ENCODE results near the gene ITPRIPL2.

The ITPRIPL2 gene

GRCh38 chr16:19136549-19137196 lies 22.9 kb downstream of the ITPRIPL2 start:
- Mint-ChIP-seq H3K36me3 (no peaks in the 10 kb centered on the region), H3K4me3 (no peak overlapping the region), H3K9me3 (no peaks in the 10 kb centered on the region), H3K27me3 (peaks cover 22% of the 10 kb centered on the region), H3K4me1 (no peaks in the 10 kb centered on the region), H3K27ac (no peak overlapping the region)
- CTCF ChIA-PET, result no interaction called here
- DNase-seq, result no peak

GRCh38 chr16:19137201-19138128 lies 23.7 kb downstream of the ITPRIPL2 start:
- Mint-ChIP-seq H3K9me3 (no peaks in the 10 kb centered on the region), H3K4me1 (no peaks in the 10 kb centered on the region), H3K27ac (no peak overlapping the region), H3K36me3 (no peaks in the 10 kb centered on the region), H3K27me3 (peaks cover 22% of the 10 kb centered on the region), H3K4me3 (no peak overlapping the region)
- no peak for DNase-seq
- CTCF ChIA-PET, result no interaction called here

DNA sequence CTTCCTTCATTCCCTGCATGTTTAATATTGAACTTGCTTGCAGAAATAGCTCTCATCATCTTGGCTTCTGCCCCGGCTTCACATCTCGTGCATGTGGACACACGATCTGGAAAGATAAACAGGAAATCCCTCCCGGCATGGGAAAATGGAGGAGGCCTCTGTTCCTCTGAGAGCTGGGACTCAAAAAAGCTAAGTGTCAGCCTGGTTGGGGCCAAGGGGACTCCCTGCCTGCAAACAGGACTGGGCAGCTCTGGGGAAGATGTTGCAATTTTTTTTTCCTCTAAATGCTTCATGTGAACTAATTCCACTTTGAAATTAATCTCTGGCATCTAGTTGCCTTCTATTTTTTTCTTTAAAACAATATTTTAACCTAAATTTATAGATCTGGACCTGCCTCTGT lies 24.8 kb downstream of the ITPRIPL2 start:
- no peak overlapping the region for H3K27ac Mint-ChIP-seq
- CTCF ChIA-PET, result no interaction called here
- DNase-seq, result no peak
- H3K36me3 Mint-ChIP-seq, result no peaks in the 10 kb centered on the region
- H3K9me3 Mint-ChIP-seq, result no peaks in the 10 kb centered on the region
- H3K27me3 Mint-ChIP-seq, result peaks cover 22% of the 10 kb centered on the region
- no peak overlapping the region for H3K4me3 Mint-ChIP-seq
- H3K4me1 Mint-ChIP-seq, result no peaks in the 10 kb centered on the region

DNA sequence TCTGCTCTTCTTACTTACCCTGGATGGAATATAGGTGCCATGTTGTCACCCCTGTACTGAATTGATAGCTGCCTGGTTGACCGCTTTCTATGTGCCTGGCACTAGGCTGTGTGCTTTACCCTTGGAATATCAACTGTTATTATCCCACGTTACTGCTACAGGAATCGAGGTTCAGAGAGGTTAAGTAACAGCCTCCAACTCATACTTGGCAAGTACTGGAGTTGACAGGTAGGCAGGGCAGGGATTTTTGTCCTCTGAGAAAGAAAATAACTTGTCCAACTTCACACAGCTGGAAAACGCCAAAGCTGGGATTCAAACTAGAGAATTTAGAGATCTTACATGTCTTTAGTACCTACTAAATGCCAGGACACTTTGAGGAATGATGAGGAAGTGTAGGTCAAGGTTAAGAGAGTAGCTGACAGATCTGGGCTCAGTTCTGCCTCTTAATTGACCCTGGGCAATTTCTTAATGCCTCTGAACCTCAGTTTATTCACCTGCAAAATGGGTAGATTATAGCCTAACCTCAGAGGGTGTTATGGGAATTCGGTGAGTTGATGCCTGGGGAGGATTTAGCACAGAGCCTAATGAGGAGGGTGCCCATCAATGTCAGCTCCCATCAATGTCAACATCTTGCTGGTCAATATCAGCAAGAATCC lies 25.8 kb downstream of the ITPRIPL2 start:
- Mint-ChIP-seq H3K4me3 (no peak overlapping the region), H3K36me3 (no peaks in the 10 kb centered on the region), H3K27ac (no peak overlapping the region), H3K27me3 (peaks cover 22% of the 10 kb centered on the region), H3K9me3 (no peaks in the 10 kb centered on the region), H3K4me1 (no peaks in the 10 kb centered on the region)
- no peak for DNase-seq
- CTCF ChIA-PET, result no interaction called here

DNA sequence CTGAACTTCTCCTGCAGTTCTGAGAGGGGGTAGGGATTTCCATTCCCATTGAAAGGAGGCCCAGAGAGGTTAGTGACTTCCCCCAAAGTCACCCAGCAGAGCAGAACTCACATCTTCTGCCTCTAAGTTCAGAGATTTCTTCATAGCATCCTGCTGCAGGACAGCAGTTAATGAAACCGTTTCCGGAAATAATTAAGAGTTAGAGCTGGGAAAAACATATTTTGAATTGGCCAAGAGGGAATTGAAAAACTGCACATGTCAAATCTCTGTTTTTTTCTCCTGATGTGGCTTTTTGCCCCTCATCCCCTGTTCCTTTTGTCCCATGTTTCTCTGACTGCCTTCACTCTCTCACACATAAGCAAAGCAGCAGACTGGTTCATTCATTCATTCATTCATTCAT lies 26.6 kb downstream of the ITPRIPL2 start:
- DNase-seq, result no peak
- Mint-ChIP-seq H3K27me3 (peaks cover 22% of the 10 kb centered on the region), H3K27ac (no peak overlapping the region), H3K9me3 (no peaks in the 10 kb centered on the region), H3K4me3 (no peak overlapping the region), H3K36me3 (no peaks in the 10 kb centered on the region), H3K4me1 (no peaks in the 10 kb centered on the region)
- CTCF ChIA-PET, result no interaction called here

GRCh38 chr16:19142939-19143598 lies 29.3 kb downstream of the ITPRIPL2 start:
- CTCF ChIA-PET, result interaction anchor here (1.0 kb wide), 1 partner anchor 56 kb away, joined by 3 read pairs; no protein-coding TSS in a partner anchor
- Mint-ChIP-seq H3K4me3 (no peak overlapping the region), H3K27ac (no peak overlapping the region)

DNA sequence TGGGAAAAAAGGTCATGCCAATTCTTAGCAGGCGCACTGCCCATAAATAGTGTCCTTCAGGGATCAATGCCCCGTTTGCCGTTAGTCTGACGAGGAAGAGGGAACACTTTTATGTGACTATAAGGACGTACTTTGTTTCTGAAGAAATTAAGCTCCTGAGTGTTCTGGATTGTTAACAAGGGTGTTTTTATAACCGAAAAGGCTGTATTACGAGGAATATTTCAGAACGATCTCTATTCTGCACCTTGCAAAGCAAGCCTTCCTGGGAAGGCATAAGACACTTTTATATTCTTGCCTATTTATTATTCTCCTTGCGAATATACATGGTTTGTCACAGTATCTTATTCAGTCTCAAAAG lies 29.8 kb downstream of the ITPRIPL2 start:
- no peak overlapping the region for H3K27ac Mint-ChIP-seq
- no peak overlapping the region for H3K4me3 Mint-ChIP-seq
- H3K9me3 Mint-ChIP-seq, result peaks cover 2% of the 10 kb centered on the region
- no peaks in the 10 kb centered on the region for H3K36me3 Mint-ChIP-seq
- no peaks in the 10 kb centered on the region for H3K4me1 Mint-ChIP-seq
- peaks cover 8% of the 10 kb centered on the region for H3K27me3 Mint-ChIP-seq
- DNase-seq, result no peak
- CTCF ChIA-PET, result interaction anchor here (1.0 kb wide), 2 partner anchors 35 to 57 kb away, joined by 3 read pairs; no protein-coding TSS in a partner anchor

More at GRCh38 chr16:19142939-19143598, 29.3 kb downstream of the ITPRIPL2 start:
- Mint-ChIP-seq H3K36me3 (no peaks in the 10 kb centered on the region), H3K9me3 (peaks cover 2% of the 10 kb centered on the region), H3K27me3 (peaks cover 10% of the 10 kb centered on the region), H3K4me1 (no peaks in the 10 kb centered on the region)
- DNase-seq, result no peak

DNA sequence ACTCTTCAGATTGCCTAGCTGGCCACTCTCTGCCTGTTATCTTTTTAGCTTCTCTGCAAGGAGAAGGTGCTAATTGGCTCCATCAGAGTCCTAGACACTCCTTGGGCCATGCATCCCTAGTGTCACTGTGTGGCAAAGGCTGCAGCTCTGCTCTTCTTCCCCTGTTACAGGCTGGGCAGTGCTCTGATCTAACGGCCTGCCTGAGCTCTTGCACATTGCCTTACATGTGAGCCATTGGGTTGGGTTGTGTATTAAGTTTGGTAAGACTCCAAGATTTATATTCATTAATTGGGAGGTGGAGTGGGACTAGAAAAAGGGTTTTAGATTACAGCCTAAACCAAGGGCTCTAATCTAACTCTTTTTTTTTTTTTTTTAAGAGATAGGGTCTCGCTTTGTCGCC lies 31.2 kb downstream of the ITPRIPL2 start:
- no peaks in the 10 kb centered on the region for H3K36me3 Mint-ChIP-seq
- CTCF ChIA-PET, result interaction anchor here (1.5 kb wide), 1 partner anchor 59 kb away, joined by 4 read pairs; no protein-coding TSS in a partner anchor
- no peak overlapping the region for H3K27ac Mint-ChIP-seq

GRCh38 chr16:19147126-19147525 lies 33.4 kb downstream of the ITPRIPL2 start:
- Mint-ChIP-seq H3K27ac (no peak overlapping the region), H3K9me3 (peaks cover 2% of the 10 kb centered on the region), H3K4me3 (no peak overlapping the region), H3K27me3 (no peaks in the 10 kb centered on the region), H3K4me1 (no peaks in the 10 kb centered on the region), H3K36me3 (no peaks in the 10 kb centered on the region)
- DNase-seq, result no peak
- CTCF ChIA-PET, result no interaction called here

More for the DNA sequence above, 31.2 kb downstream of the ITPRIPL2 start:
- H3K4me3 Mint-ChIP-seq, result no peak overlapping the region
- no peak for DNase-seq
- H3K4me1 Mint-ChIP-seq, result no peaks in the 10 kb centered on the region
- peaks cover 2% of the 10 kb centered on the region for H3K9me3 Mint-ChIP-seq
- peaks cover 4% of the 10 kb centered on the region for H3K27me3 Mint-ChIP-seq

GRCh38 chr16:19147627-19148026 lies 33.9 kb downstream of the ITPRIPL2 start:
- H3K27ac Mint-ChIP-seq, result no peak overlapping the region
- H3K4me1 Mint-ChIP-seq, result no peaks in the 10 kb centered on the region
- no peaks in the 10 kb centered on the region for H3K36me3 Mint-ChIP-seq
- peaks cover 2% of the 10 kb centered on the region for H3K9me3 Mint-ChIP-seq
- CTCF ChIA-PET, result no interaction called here
- H3K4me3 Mint-ChIP-seq, result no peak overlapping the region
- no peaks in the 10 kb centered on the region for H3K27me3 Mint-ChIP-seq
- no peak for DNase-seq

DNA sequence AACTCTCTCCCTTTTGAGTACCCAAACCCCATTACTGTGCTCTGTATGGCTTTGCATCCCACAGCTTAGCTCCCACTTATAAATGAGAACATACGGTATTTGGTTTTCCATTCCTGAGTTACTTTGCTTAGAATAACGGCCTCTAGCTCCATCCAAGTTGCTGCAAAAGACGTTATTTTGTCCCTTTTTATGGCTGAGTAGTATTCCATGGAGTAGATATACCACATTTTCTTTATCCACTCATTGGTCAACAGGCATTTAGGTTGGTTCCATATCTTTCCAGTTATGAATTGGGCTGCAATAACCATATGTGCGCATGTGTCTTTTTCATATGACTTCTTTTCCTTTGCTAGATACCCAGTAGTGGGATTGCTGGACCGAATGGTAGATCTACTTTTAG lies 34.4 kb downstream of the ITPRIPL2 start:
- Mint-ChIP-seq H3K4me1 (no peaks in the 10 kb centered on the region), H3K4me3 (no peak overlapping the region), H3K36me3 (no peaks in the 10 kb centered on the region), H3K27me3 (no peaks in the 10 kb centered on the region), H3K9me3 (peaks cover 2% of the 10 kb centered on the region), H3K27ac (no peak overlapping the region)
- CTCF ChIA-PET, result no interaction called here
- DNase-seq, result no peak

GRCh38 chr16:19151310-19151709 lies 37.5 kb downstream of the ITPRIPL2 start:
- no peak for DNase-seq
- Mint-ChIP-seq H3K4me1 (no peaks in the 10 kb centered on the region), H3K36me3 (no peaks in the 10 kb centered on the region), H3K4me3 (no peak overlapping the region), H3K9me3 (peaks cover 2% of the 10 kb centered on the region), H3K27me3 (no peaks in the 10 kb centered on the region), H3K27ac (no peak overlapping the region)
- CTCF ChIA-PET, result no interaction called here

DNA sequence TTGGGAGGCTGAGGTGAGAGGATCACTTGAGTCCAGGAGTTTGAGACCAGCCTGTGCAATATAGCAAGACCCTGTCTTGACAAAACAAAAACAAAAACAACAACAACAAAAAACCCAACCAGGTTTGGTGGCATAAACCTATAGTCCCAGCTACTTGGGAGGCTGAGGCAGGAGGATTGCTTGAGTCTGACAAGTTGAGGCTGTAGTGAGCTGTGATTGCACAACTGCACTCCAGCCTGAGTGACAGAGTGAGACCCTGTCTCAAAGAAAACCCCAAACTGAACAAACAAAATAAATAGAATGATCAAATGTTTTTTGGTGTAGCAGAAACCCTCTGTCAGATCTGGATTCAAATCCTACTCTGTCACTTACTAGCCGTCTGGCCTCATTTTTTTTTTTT lies 38.3 kb downstream of the ITPRIPL2 start:
- Mint-ChIP-seq H3K27ac (no peak overlapping the region), H3K36me3 (no peaks in the 10 kb centered on the region), H3K27me3 (no peaks in the 10 kb centered on the region), H3K9me3 (peaks cover 2% of the 10 kb centered on the region), H3K4me1 (no peaks in the 10 kb centered on the region), H3K4me3 (no peak overlapping the region)
- CTCF ChIA-PET, result no interaction called here
- DNase-seq, result no peak

- Mint-ChIP-seq H3K4me3 (no peak overlapping the region), H3K36me3 (no peaks in the 10 kb centered on the region), H3K27ac (no peak overlapping the region), H3K9me3 (no peaks in the 10 kb centered on the region), H3K4me1 (no peaks in the 10 kb centered on the region), H3K27me3 (peaks cover 2% of the 10 kb centered on the region)
- CTCF ChIA-PET, result no interaction called here
- no peak for DNase-seq
These were observed 40.1 kb downstream of the ITPRIPL2 start for GRCh38 chr16:19153876-19154275.
